Epithelial cell of prostate (primary cell): ENCODE measurements around the gene PPP2R2D.
"Not testable (repeated sequence)": the region's sequence is repeated elsewhere in the genome, so short reads cannot be mapped to it uniquely, and the experiment has no call there.

Experiments used
- DNase-seq: peaks from one replicate; pipeline ENCODE4 v3.0.0-alpha.2; 2011; ENCODE audit warnings: low read depth, low spot score
- H3K27ac ChIP-seq: fragments of 450-650 bp; 2 replicates; pipeline ENCODE4 v1.5.1; 2017; ENCODE audit warnings: mild to moderate bottlenecking

Gene PPP2R2D

DNA sequence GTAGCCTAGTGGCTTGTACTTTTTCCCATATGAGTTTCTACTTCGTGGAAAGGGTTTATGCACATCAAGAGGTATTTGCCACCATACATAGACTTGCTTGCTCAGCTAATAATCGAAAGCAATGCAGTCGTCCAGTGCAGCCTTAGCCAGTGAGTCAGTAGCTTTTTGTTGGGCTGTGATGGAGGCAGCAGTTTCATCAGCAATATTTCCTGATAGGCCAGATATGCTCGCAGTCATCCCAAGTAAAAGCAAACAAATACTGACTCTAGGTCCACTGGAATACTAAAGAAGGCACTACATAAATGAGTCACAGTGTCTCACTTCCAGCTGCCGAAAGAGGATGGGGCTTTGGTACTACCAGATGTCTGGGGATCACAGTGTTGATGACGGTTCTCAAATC is 83.0 kb downstream of the PPP2R2D start:
- peak overlapping the region; percentile 35 for H3K27ac ChIP-seq
- peak; percentile 85 for DNase-seq

DNA sequence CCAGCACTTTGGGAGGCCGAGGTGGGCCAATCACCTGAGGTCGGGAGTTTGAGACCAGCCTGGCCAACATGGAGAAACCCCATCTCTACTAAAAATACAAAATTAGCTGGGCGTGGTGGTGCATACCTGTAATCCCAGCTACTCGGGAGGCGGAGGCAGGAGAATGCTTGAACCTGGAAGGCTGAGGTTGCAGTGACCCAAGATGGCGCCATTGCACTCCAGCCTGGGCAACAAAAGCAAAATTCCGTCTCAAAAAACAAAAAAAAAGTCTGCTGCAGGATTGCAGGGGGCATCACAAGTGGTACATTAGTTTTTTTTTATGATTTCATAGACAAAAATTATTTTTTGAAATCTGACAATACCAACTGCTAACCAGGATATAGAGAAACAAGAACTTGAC is 86.0 kb downstream of the PPP2R2D start:
- not testable (repeated sequence) for DNase-seq, H3K27ac ChIP-seq

DNA sequence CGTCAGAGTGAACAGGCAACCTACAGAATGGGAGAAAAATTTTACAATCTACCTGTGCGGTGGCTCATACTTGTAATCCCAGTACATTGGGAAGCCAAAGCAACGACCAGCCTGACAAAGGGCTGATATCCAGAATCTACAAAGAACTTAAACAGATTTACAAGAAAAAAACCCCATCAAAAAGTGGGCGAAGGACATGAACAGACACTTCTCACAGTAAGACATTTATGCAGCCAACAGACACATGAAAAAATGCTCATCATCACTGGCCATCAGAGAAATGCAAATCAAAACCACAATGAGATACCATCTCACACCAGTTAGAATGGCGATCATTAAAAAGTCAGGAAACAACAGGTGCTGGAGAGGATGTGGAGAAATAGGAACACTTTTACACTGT is 86.5 kb downstream of the PPP2R2D start:
- not testable (repeated sequence) for DNase-seq

DNA sequence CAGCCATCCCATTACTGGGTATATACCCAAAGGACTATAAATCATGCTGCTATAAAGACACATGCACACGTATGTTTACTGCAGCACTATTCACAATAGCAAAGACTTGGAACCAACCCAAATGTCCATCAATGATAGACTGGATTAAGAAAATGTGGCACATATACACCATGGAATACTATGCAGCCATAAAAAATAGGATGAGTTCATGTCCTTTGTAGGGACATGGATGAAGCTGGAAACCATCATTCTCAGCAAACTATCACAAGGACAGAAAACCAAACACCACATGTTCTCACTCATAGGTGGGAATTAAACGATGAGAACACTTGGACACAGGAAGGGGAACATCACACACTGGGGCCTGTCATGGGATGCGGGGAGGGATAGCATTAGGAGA is 87.0 kb downstream of the PPP2R2D start:
- not testable (repeated sequence) for DNase-seq, H3K27ac ChIP-seq

More for the DNA sequence above, 86.5 kb downstream of the PPP2R2D start:
- H3K27ac ChIP-seq = not testable (repeated sequence)

- DNase-seq = no peak
Observed at GRCh38 chr10:131991726-131992125, 90.9 kb downstream of the PPP2R2D start.

DNA sequence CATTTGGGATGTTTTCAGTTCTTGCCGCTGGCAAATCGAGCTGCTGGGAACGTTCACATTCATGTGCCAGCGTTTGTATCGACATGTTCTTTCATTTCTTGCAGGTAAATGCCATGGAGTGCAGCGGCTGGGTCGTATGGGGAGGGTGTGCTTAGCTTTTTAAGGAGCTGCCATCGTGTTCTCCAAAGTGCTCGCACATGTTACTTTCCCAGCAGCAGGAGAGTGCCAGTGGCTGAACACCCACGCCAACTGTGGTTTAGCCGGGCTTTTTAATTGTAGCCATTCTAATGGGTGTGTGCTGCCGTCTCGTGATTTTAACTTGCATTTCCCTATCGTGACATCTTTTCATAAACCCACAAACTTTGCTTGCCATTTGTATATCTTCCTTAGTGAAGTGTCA is 92.5 kb downstream of the PPP2R2D start:
- no peak overlapping the region for H3K27ac ChIP-seq
- no peak for DNase-seq

More at GRCh38 chr10:131991726-131992125, 90.9 kb downstream of the PPP2R2D start:
- H3K27ac ChIP-seq = no peak overlapping the region

DNA sequence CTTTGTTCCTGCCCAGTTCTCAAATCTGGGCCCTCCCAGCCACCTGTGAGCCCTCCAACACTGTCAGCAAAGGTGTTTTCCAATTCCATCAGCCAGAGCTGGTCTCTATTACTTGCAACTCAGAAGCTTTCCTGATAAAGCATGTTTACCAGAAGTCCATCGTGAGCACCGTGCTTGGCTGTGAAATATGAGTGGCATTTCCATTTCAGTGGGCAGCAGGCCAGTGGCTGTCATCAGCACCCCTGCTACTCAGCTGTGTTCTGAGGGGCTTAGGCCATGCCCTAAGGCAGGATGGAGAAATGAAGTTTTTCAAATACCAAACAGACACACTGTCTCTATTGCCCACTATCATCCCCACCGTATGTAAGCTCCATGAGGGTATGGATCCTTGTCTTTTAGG is 93.6 kb downstream of the PPP2R2D start:
- no peak for DNase-seq
- no peak overlapping the region for H3K27ac ChIP-seq

DNA sequence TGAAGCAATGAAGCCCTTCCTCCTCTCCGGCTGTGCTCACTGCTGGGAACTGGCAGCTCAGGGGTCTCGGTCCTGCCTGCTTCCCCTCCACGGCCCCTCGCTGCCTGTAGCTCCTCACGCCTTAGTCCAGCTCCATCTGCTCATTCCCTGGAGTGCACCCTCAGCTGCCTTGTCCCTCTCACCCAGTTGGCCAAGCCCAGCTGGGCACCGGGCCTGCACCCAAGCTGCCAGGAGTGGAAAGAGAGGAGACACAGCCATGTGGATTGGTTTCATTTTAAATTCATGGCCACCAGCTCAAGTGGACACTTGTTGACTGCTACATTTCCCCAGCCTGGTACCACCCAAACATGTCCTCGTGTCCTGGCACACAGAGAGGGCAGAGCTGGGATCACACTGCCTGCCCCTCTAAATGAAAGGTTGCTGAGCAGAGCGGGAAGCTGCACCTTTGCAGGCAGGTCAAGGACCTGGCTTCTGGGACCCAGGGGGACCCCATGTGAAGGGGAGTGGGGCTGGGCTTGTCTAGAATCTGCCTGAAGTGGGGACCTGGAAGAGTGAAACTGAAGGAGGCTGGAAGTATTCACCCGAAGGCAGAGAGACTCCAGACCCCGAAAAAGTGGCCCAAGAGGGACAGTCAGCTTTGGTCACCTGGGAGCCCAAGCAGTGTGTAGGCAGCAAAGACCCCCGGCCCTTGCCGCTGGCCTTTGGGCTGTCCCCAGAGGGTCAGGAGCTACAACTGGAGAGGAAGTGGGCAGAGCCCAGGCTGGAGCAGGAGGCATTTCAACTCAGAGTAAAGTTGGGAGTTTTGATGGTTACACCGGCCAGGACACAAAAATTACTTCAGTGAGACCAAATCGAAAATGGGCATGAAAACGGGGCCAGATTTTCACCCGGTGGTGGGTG is 95.9 kb downstream of the PPP2R2D start:
- H3K27ac ChIP-seq = no peak overlapping the region

GRCh38 chr10:131997366-131998049 is 96.7 kb downstream of the PPP2R2D start:
- H3K27ac ChIP-seq = peak overlapping the region; percentile 55
- DNase-seq = peak; percentile 43

More for the DNA sequence above, 95.9 kb downstream of the PPP2R2D start:
- DNase-seq = no peak

- DNase-seq = no peak
- H3K27ac ChIP-seq = peak overlapping the region; percentile 55
Observed at GRCh38 chr10:131998050-131998844, 97.4 kb downstream of the PPP2R2D start.

- no peak for DNase-seq
- H3K27ac ChIP-seq = no peak overlapping the region
Observed at GRCh38 chr10:131998845-131999681, 98.3 kb downstream of the PPP2R2D start.

GRCh38 chr10:132001238-132001972 is 100.6 kb downstream of the PPP2R2D start:
- DNase-seq = no peak
- H3K27ac ChIP-seq = no peak overlapping the region

DNA sequence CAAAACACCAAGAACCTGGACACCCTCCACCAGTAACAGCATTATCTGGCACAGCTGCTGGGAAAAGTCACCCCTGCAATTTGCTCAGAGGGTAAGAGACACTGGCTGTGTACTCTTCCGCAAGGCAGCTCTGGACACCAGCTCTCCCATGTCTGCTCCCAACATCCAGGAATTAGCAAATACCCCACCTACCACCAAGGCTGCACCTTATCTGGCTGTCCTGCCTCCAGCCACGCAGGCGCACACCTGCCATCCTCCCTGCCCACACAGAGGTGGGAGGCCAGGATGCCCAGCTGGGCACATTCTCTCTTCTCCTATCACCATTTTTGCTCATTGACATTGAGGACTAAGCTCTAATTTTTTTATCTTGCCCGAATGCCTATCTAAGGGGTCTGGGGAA is 101.2 kb downstream of the PPP2R2D start:
- H3K27ac ChIP-seq = no peak overlapping the region
- DNase-seq = no peak

- H3K27ac ChIP-seq = no peak overlapping the region
- no peak for DNase-seq
Observed at GRCh38 chr10:132003282-132003924, 102.6 kb downstream of the PPP2R2D start.

DNA sequence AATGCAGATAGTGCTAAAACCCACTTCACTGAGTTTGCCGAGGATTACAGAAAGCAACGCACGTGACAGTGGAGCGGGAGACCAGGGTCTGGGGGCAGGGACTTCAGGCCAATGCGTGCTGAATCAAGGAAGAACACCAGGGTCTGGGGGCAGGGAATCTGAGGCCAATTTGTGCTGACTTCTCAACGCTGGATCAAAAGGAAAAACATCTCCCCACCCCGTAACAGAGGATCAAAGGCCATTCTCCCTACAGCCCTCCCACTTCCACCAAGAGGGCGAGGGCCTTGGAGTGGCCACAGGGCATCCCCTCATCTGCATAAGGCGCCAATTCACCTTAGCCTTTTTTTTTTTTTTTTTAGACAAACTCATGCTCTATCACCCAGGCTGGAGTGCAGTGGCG is 103.2 kb downstream of the PPP2R2D start:
- H3K27ac ChIP-seq = no peak overlapping the region
- DNase-seq = no peak

DNA sequence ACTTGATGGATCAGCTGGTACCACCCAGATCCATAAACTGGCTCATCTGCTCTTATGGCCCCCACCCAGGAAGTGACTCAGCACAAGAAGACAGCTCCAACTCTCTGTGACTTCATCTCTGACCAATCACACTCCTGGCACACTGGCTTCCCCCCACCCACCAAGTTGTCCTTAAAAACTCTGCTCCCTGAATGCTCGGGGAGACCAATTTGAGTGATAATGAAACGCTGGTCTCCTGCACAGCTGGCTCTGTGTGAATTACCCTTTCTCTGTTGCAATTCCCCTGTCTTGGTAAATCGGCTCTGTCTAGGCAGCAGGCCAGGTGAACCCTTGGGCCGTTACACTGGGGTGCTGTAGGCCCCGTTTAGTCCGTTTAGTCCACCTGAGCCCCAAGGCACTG is 104.3 kb downstream of the PPP2R2D start:
- no peak overlapping the region for H3K27ac ChIP-seq
- no peak for DNase-seq

DNA sequence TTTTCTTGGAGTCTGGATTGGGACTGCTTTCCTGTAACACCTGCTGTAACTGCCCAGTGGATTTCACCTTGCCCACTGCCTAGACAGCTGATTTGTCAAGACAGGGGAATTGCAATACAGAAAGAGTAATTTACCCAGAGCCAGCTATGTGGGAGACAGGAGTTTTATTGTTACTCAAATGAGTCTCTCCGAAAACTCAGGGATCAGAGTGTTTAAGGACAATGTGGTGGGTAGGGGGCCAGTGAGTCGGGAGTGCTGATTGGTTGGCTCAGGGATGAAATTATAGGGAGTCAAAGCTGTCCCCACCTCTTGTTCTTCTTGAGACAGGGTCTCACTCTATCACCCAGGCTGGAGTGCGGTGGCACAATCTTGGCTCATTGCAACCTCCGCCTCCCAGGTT is 106.2 kb downstream of the PPP2R2D start:
- no peak overlapping the region for H3K27ac ChIP-seq
- DNase-seq = no peak

DNA sequence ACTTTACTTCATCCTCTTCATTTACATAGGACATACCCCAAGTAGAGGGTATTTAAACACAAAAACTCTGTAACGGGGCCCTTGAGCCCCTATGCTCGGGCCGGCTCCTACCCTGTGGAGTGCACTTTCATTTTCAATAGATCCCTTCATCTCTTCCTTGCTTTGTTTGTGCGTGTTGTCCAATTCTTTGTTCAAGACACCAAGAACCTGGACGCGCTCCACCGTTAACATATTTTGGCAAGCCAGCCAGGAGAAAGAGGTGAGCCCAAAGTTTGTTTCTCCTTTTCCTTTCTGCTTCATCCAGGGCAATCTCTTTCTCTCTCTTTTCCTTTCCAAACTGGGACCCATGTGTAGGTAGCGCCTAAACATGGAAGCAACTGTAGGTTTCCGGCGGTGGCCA is 106.9 kb downstream of the PPP2R2D start:
- DNase-seq = no peak
- no peak overlapping the region for H3K27ac ChIP-seq
